PC-3 (cell line): ENCODE data around the gene AKAIN1. TPM values are rescaled to one million over a fixed set of nuclear protein-coding genes. Genes with fewer than 3 reads are reported as not detected.

Source experiments
- ATAC-seq: fragments of 200-7000 bp; cut with Tn5 transposase; 2 replicates; pipeline ENCODE4 v1.9.1; 2020; ENCODE audit warnings: mild to moderate bottlenecking, moderate library complexity
- BruUV-seq: library from RNA; stranded (reverse); fragments of 400-500 nt; replicated peaks from 2 replicates; lab custom pipeline; 2021; lab: Mats Ljungman, UMichigan
- CTCF ChIA-PET: fragments of 300-600 bp; sonication (Branson Sonifier 250); formaldehyde crosslinking; loops from one replicate; lab custom pipeline; 2022; ENCODE audit warnings: antibody characterized with exemption; lab: Charles Lee
- POLR2A ChIA-PET: fragments of 300-600 bp; sonication (Branson Sonifier 250); formaldehyde crosslinking; loops from one replicate; lab custom pipeline; 2022; ENCODE audit warnings: antibody characterized with exemption; ENCODE audit not compliant: unreplicated experiment; lab: Charles Lee
- DNase-seq: peaks from one replicate; pipeline ENCODE4 v3.0.0-alpha.2; 2015
- H2AFZ ChIP-seq: fragments of 300-600 bp; sonication (generic); 2 replicates; pipeline ENCODE4 v1.6.0; 2016; ENCODE audit warnings: antibody characterized with exemption, low read length
- H3F3A ChIP-seq: fragments of 300-600 bp; sonication (generic); one replicate; pipeline ENCODE4 v1.6.0; 2017; ENCODE audit warnings: antibody characterized with exemption, low read length, control low read depth, mild to moderate bottlenecking; ENCODE audit not compliant: unreplicated experiment
- H3K27ac ChIP-seq: fragments of 300-600 bp; sonication (generic); 2 replicates; pipeline ENCODE4 v1.5.1; 2016; ENCODE audit warnings: mild to moderate bottlenecking, low read length
- H3K27me3 ChIP-seq: fragments of 300-600 bp; sonication (generic); 2 replicates; pipeline ENCODE4 v1.6.1; 2016; ENCODE audit warnings: low read length, mixed read lengths
- H3K36me3 ChIP-seq: fragments of 300-600 bp; sonication (generic); 2 replicates; pipeline ENCODE4 v1.6.1; 2016; ENCODE audit warnings: low read depth, mixed run types, low read length, mixed read lengths
- H3K4me1 ChIP-seq: fragments of 300-600 bp; sonication (generic); 2 replicates; pipeline ENCODE4 v1.5.1; 2016; ENCODE audit warnings: low read length; ENCODE audit not compliant: insufficient read depth
- H3K4me2 ChIP-seq: fragments of 300-600 bp; sonication (generic); 2 replicates; pipeline ENCODE4 v1.6.0; 2016; ENCODE audit warnings: low read length
- H3K4me3 ChIP-seq: fragments of 300-600 bp; sonication (generic); 2 replicates; pipeline ENCODE4 v1.5.1; 2016; ENCODE audit warnings: mild to moderate bottlenecking, low read length, mixed read lengths
- H3K79me2 ChIP-seq: fragments of 300-600 bp; sonication (generic); 2 replicates; pipeline ENCODE4 v1.6.1; 2017; ENCODE audit warnings: low read length, mixed read lengths
- H3K9ac ChIP-seq: fragments of 300-600 bp; sonication (generic); 2 replicates; pipeline ENCODE4 v1.6.0; 2016; ENCODE audit warnings: mild to moderate bottlenecking, low read length
- H3K9me2 ChIP-seq: fragments of 300-600 bp; sonication (generic); replicated peaks from 2 replicates; pipeline ENCODE4 v1.6.1; 2016; ENCODE audit warnings: mixed run types, low read length, mixed read lengths
- H3K9me3 ChIP-seq: fragments of 300-600 bp; sonication (generic); 2 replicates; pipeline ENCODE4 v1.6.1; 2016; ENCODE audit warnings: low read length, mixed read lengths
- H4K20me1 ChIP-seq: fragments of 300-600 bp; sonication (generic); 2 replicates; pipeline ENCODE4 v1.6.1; 2016; ENCODE audit warnings: low read length, mixed read lengths
- CTCF ChIP-seq: fragments of 300-600 bp; sonication (generic); conservative IDR thresholded peaks from 2 replicates; pipeline ENCODE4 v1.5.1; 2017; ENCODE audit warnings: antibody characterized with exemption, low read depth, mild to moderate bottlenecking, low read length
- EZH2 ChIP-seq: fragments of 300-600 bp; sonication (generic); IDR thresholded peaks from one replicate; pipeline ENCODE4 v1.6.1; 2017; ENCODE audit warnings: antibody characterized with exemption, mild to moderate bottlenecking, low read length; ENCODE audit not compliant: unreplicated experiment
- EZH2phosphoT487 ChIP-seq: fragments of 300-600 bp; sonication (generic); IDR thresholded peaks from 2 replicates; pipeline ENCODE4 v1.6.1; 2018; ENCODE audit warnings: mild to moderate bottlenecking, antibody characterized with exemption, low read length, borderline replicate concordance
- intact Hi-C: fragments of 100-400 bp; cut with micrococcal nuclease; formaldehyde crosslinking; loops from 2 replicates; pipeline ENCODE4 v1.9.0; 2023
- total RNA-seq: library from RNA; depleted of rRNA; stranded (reverse); fragments of >200 nt; gene quantifications from 2 replicates; pipeline ENCODE4 v1.2.3, GENCODE V29; 2014

AKAIN1 gene
- total RNA-seq, 1 experiment from 2014 or later: not detected

DNA sequence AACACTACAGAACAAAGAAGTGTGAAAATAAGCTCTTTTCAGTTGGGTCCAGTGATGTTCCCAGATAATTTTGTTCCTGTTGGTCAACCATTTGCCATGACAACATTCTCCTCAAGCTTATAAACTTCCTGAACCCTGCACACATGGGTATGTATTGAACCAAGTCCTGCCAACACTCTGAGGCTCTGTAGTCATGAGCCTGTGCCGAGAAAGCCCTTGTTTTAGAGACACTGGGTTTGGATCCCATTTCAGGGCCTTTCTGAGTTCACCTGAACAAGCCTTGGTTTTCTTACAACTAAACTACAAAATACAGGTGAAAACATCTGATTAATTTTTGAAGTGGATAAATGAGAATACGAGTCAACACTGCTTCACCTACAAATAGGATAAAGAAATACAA lies 38.5 kb downstream of the AKAIN1 start:
- no peak for DNase-seq
- 0 out of 2 replicates have a peak, but pooled peaks cover 7% of the 10 kb centered on the region for H3K27me3 ChIP-seq
- POLR2A ChIA-PET: no interaction called here

DNA sequence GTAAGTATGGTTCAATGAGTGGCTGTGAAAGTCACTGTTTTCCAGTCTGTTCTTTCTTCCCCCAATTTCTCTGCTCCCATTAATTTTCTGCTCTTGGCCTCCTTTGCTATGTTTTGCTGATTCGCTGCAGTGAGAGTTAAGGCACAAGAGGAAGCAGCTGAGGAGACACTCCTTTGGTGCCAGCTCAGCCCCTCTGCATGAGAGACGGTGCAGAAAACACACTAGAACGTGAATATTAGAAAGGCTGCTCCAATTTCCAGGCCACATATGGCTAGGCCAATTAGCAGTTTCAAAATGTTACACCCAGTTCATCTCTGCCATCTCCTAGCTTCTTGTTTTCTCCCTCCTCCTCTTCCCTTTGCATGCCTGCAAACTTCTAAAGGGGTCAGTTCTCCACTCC lies 38.9 kb downstream of the AKAIN1 start:
- Histone ChIP-seq H3K27me3 (0 out of 2 replicates have a peak, but pooled peaks cover 7% of the 10 kb centered on the region), H3K4me2 (no peak overlapping the region), H3K9me2 (no peaks in the 10 kb centered on the region), H3K9me3 (no peaks in the 10 kb centered on the region), H2AFZ (no peak overlapping the region), H3K9ac (no peak overlapping the region), H3K79me2 (no peaks in the 10 kb centered on the region), H3K4me1 (no peaks in the 10 kb centered on the region), H3K36me3 (no peaks in the 10 kb centered on the region), H4K20me1 (no peaks in the 10 kb centered on the region), H3K4me3 (no peak overlapping the region), H3F3A (no peaks in the 10 kb centered on the region), H3K27ac (no peak overlapping the region)
- DNase-seq (no peak), ATAC-seq (no peak)
- POLR2A ChIA-PET: no interaction called here
- TF ChIP-seq CTCF: no peak
- no peak for TF ChIP-seq EZH2
- no peak for TF ChIP-seq EZH2phosphoT487
- no TSS peak for BruUV-seq
- intact Hi-C loops: no loop called here
- CTCF ChIA-PET: no interaction called here

More for the DNA sequence above, 38.5 kb downstream of the AKAIN1 start:
- CTCF ChIA-PET: no interaction called here
- no peak overlapping the region for H2AFZ ChIP-seq
- H3K9ac ChIP-seq: no peak overlapping the region
- no peaks in the 10 kb centered on the region for H3K9me3 ChIP-seq
- no peak overlapping the region for H3K4me2 ChIP-seq
- no TSS peak for BruUV-seq
- H3K79me2 ChIP-seq: no peaks in the 10 kb centered on the region
- no peak for ATAC-seq
- intact Hi-C loops: no loop called here
- no peaks in the 10 kb centered on the region for H3F3A ChIP-seq
- no peaks in the 10 kb centered on the region for H4K20me1 ChIP-seq
- TF ChIP-seq EZH2phosphoT487 (no peak), CTCF (no peak), EZH2 (no peak)
- no peaks in the 10 kb centered on the region for H3K4me1 ChIP-seq
- H3K36me3 ChIP-seq: no peaks in the 10 kb centered on the region
- H3K27ac ChIP-seq: no peak overlapping the region
- H3K4me3 ChIP-seq: no peak overlapping the region
- H3K9me2 ChIP-seq: no peaks in the 10 kb centered on the region

DNA sequence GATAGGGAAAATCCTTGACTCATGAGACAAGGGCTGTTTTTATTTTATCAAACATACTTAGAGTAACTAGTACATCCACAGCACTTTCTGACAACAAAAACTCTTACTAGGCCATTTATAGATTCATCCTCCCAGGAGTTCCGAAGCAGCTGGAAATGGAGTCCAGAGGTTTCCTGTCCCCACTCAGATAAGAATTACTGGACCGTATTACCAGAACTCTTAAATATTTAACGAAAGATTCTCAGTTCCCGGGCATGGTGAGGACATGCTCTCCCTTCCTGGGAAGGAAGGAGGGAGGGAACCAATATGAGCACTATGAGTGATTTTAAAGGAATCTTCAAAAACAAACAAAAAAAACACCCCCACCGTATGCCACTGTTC lies 41.2 kb downstream of the AKAIN1 start:
- ATAC-seq (no peak), DNase-seq (no peak)
- intact Hi-C loops: no loop called here
- Histone ChIP-seq H3K4me1 (no peaks in the 10 kb centered on the region), H3K36me3 (no peaks in the 10 kb centered on the region), H3K9me3 (no peaks in the 10 kb centered on the region), H3K27me3 (0 out of 2 replicates have a peak, but pooled peaks cover 7% of the 10 kb centered on the region), H3K27ac (no peak overlapping the region), H3K4me3 (no peak overlapping the region), H3F3A (no peaks in the 10 kb centered on the region), H3K4me2 (no peak overlapping the region), H2AFZ (no peak overlapping the region), H3K79me2 (no peaks in the 10 kb centered on the region), H3K9ac (no peak overlapping the region), H4K20me1 (no peaks in the 10 kb centered on the region), H3K9me2 (no peaks in the 10 kb centered on the region)
- TF ChIP-seq EZH2 (no peak), CTCF (no peak), EZH2phosphoT487 (no peak)
- POLR2A ChIA-PET: no interaction called here
- no TSS peak for BruUV-seq
- CTCF ChIA-PET: no interaction called here
